CD4-positive, alpha-beta T cell (primary cell): ENCODE data around the gene B4GALNT1. TPM values are rescaled to one million over a fixed set of nuclear protein-coding genes. Genes with fewer than 3 reads are reported as not detected.
"Not testable (repeated sequence)": the region's sequence is repeated elsewhere in the genome, so short reads cannot be mapped to it uniquely, and the experiment has no call there.

Experiments used
- ATAC-seq: fragments of 200-7000 bp; cut with Tn5 transposase; one replicate; pipeline ENCODE4 v1.10.0; 2022; ENCODE audit warnings: mild to moderate bottlenecking; ENCODE audit not compliant: poor library complexity
- CTCF ChIA-PET: fragments of 350-600 bp; sonication (Branson Sonifier 250); formaldehyde crosslinking; loops from one replicate; lab custom pipeline; 2021; ENCODE audit warnings: antibody characterized with exemption, inconsistent platforms; lab: Charles Lee
- POLR2A ChIA-PET: fragments of 350-600 bp; sonication (Branson Sonifier 250); formaldehyde crosslinking; loops from one replicate; lab custom pipeline; 2021; ENCODE audit warnings: antibody characterized with exemption, inconsistent platforms; lab: Charles Lee
- DNase-seq, 14 experiments: peaks; one replicate each; pipeline ENCODE4 v3.0.0-alpha.2; 2013 to 2020; ENCODE audit warnings: mixed read lengths in 2 of 14
- H3K27ac ChIP-seq, 2 donors: one replicate each; pipeline versions ENCODE4 v1.5.1 to v1.7.0; 2013; ENCODE audit warnings: low read length in 2 of 2, low read depth in 1 of 2, mild to moderate bottlenecking in 1 of 2
- H3K27me3 ChIP-seq, 2 experiments: 1 replicate in 1 of 2; 2 replicates in 1 of 2; pipeline versions ENCODE4 v1.6.1 to v1.7.0; 2013; ENCODE audit warnings: low read length in 2 of 2, control low read depth in 1 of 2, mild to moderate bottlenecking in 1 of 2, moderate library complexity in 1 of 2; ENCODE audit not compliant: insufficient read depth in 2 of 2, control insufficient read depth in 1 of 2
- H3K36me3 ChIP-seq: one replicate; pipeline ENCODE4 v1.6.1; 2013; ENCODE audit warnings: low read length, control low read depth; ENCODE audit not compliant: insufficient read depth
- H3K4me1 ChIP-seq: one replicate; pipeline ENCODE4 v1.6.1; 2013; ENCODE audit warnings: low read length, control low read depth; ENCODE audit not compliant: insufficient read depth
- H3K4me3 ChIP-seq: one replicate; pipeline ENCODE4 v1.5.1; 2013; ENCODE audit warnings: mild to moderate bottlenecking, low read length, moderate library complexity
- H3K9me3 ChIP-seq, 2 experiments: 1 replicate in 1 of 2; 2 replicates in 1 of 2; pipeline versions ENCODE4 v1.6.1 to v1.7.0; 2013; ENCODE audit warnings: low read length in 2 of 2, mild to moderate bottlenecking in 2 of 2, control low read depth in 1 of 2, moderate library complexity in 1 of 2; ENCODE audit not compliant: control insufficient read depth in 1 of 2, insufficient read depth in 1 of 2
- H3K27ac Mint-ChIP-seq: one replicate; pipeline ENCODE4 v1.8.0; 2020; ENCODE audit warnings: mixed read lengths
- H3K27me3 Mint-ChIP-seq: one replicate; pipeline ENCODE4 v1.8.0; 2021; ENCODE audit warnings: mixed read lengths
- H3K36me3 Mint-ChIP-seq: one replicate; pipeline ENCODE4 v1.8.0; 2021; ENCODE audit warnings: low read depth, mixed read lengths
- H3K4me1 Mint-ChIP-seq: one replicate; pipeline ENCODE4 v1.8.0; 2021; ENCODE audit warnings: low read depth, mixed read lengths
- H3K4me3 Mint-ChIP-seq: one replicate; pipeline ENCODE4 v1.8.0; 2020; ENCODE audit warnings: mild to moderate bottlenecking, mixed read lengths
- H3K9me3 Mint-ChIP-seq: one replicate; pipeline ENCODE4 v1.8.0; 2020; ENCODE audit warnings: mixed read lengths
- intact Hi-C, 2 experiments: fragments of 100-400 bp; cut with DNase I in 1 of 2; cut with micrococcal nuclease in 1 of 2; formaldehyde crosslinking; loops; one replicate each; pipeline versions ENCODE4 v1.15.1 to v1.9.0; 2023 to 2025; cut with DNase I, micrococcal nuclease
- total RNA-seq, 174 experiments: library from RNA in 2 of 174; stranded (reverse) in 2 of 174; gene quantifications; one replicate each; pipeline ENCODE4 v1.2.3 and lab custom pipeline; 2021 to 2026
- TF ChIP-seq, protein P1 (sequence below): fragments of 200-600 bp; IDR thresholded peaks from one replicate; pipeline ENCODE4 v1.8.0; 2022; ENCODE audit warnings: antibody characterized with exemption, mild to moderate bottlenecking

B4GALNT1 gene
- total RNA-seq, 2 experiments from 2014 or later = not detected

DNA sequence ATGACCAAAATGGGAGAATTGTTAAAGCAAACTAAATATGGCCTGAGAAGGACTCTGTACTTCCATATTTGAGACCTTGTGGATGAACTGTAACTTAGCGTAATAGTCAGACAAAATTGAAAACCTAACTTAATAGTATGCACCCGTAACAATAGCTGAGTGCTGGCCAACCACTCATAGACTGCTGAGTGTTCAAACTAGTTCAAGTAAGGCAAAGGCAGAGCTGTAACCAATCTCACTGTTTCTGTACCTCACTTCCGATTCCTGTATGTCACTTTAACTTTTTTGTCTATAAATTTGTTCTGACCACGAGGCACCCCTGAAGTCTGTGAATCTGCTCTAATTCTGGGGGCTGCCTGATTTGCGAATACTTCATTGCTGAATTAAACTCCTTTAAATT, 33.9 kb upstream of the B4GALNT1 start:
- TF ChIP-seq, protein P1, sequence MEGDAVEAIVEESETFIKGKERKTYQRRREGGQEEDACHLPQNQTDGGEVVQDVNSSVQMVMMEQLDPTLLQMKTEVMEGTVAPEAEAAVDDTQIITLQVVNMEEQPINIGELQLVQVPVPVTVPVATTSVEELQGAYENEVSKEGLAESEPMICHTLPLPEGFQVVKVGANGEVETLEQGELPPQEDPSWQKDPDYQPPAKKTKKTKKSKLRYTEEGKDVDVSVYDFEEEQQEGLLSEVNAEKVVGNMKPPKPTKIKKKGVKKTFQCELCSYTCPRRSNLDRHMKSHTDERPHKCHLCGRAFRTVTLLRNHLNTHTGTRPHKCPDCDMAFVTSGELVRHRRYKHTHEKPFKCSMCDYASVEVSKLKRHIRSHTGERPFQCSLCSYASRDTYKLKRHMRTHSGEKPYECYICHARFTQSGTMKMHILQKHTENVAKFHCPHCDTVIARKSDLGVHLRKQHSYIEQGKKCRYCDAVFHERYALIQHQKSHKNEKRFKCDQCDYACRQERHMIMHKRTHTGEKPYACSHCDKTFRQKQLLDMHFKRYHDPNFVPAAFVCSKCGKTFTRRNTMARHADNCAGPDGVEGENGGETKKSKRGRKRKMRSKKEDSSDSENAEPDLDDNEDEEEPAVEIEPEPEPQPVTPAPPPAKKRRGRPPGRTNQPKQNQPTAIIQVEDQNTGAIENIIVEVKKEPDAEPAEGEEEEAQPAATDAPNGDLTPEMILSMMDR = no peak
- Histone ChIP-seq H3K36me3 (no peaks in the 10 kb centered on the region), H3K4me1 (no peaks in the 10 kb centered on the region), H3K27me3 (no peaks in the 10 kb centered on the region), H3K4me3 (no peak overlapping the region), H3K9me3 (peaks cover 0 to 10% of the 10 kb centered on the region in 2 experiments), H3K27ac (no peak overlapping the region)
- no peak overlapping the region for H3K27ac Mint-ChIP-seq
- ChIA-PET CTCF (no interaction called here), POLR2A (no interaction called here)
- no peak overlapping the region for H3K4me3 Mint-ChIP-seq
- ATAC-seq (no peak), DNase-seq (no peak)
- H3K9me3 Mint-ChIP-seq = no peaks in the 10 kb centered on the region
- no peaks in the 10 kb centered on the region for H3K36me3 Mint-ChIP-seq
- peaks cover 15% of the 10 kb centered on the region for H3K27me3 Mint-ChIP-seq
- no peaks in the 10 kb centered on the region for H3K4me1 Mint-ChIP-seq
- intact Hi-C loops = no loop called here

DNA sequence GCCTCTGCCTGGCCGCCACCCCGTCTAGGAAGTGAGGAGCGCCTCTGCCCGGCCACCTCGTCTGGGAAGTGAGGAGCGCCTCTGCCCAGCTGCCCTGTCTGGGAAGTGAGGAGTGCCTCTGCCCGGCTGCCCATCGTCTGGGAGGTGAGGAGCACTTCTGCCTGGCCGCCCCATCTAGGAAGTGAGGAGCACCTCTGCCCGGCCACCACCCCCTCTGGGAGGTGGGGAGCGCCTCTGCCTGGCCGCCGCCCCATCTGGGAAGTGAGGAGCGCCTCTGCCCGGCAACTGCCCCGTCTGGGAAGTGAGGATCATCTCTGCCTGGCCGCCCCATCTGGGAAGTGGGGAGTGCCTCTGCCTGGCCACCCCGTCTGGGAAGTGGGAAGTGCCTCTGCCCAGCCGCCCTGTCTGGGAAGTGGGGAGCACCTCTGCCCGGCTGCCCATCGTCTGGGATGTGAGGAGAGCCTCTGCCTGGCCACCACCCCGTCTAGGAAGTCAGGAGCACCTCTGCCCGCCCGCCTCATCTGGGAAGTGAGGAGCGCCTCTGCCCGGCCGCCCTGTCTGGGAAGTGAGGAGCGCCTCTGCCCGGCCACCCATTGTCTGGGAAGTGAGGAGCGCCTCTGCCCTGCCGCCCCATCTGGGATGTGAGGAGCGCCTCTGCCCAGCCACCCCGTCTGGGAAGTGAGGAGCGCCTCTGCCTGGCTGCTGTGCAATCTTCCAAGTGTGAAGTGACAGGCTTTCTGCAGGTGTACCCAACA, 32.2 kb upstream of the B4GALNT1 start:
- H3K27me3 Mint-ChIP-seq, H3K4me1 Mint-ChIP-seq, POLR2A ChIA-PET, H3K9me3 Mint-ChIP-seq, H3K27me3 ChIP-seq, intact Hi-C loops, H3K4me3 Mint-ChIP-seq, CTCF ChIA-PET, H3K27ac Mint-ChIP-seq, H3K4me1 ChIP-seq, H3K4me3 ChIP-seq, H3K36me3 ChIP-seq, DNase-seq, ATAC-seq, H3K9me3 ChIP-seq, H3K27ac ChIP-seq, H3K36me3 Mint-ChIP-seq: not testable (repeated sequence)

DNA sequence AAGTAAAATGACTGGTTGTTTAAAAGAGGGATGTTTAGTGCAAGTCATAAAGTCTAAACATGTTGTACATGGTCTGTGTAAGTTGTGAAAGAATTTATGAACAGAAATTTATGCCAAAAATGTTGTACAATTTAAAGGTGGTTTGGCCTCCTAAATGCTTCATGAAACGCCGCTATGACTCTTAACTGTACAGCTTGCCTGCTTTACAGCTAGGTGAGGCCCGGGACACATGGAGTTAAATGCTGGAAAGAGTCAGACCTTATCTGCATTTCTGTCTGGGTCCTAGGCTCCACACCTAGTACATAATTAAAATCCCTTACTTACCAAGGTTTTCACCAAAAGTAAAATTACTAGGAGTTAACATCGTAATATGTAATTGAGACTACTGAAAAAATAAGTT, 28.4 kb upstream of the B4GALNT1 start:
- TF ChIP-seq, protein P1 = no peak
- Mint-ChIP-seq H3K27ac (no peak overlapping the region), H3K4me3 (no peak overlapping the region), H3K4me1 (no peaks in the 10 kb centered on the region), H3K36me3 (no peaks in the 10 kb centered on the region), H3K27me3 (no peaks in the 10 kb centered on the region), H3K9me3 (no peaks in the 10 kb centered on the region)
- CTCF ChIA-PET = no interaction called here
- intact Hi-C loops = no loop called here
- no peak overlapping the region for H3K27ac ChIP-seq
- H3K4me3 ChIP-seq = no peak overlapping the region
- POLR2A ChIA-PET = no interaction called here
- ATAC-seq (no peak), DNase-seq (no peak)
- H3K4me1 ChIP-seq = no peaks in the 10 kb centered on the region
- H3K36me3 ChIP-seq = no peaks in the 10 kb centered on the region
- H3K27me3 ChIP-seq = peaks cover 0 to 2% of the 10 kb centered on the region in 2 experiments
- H3K9me3 ChIP-seq = peaks cover 0 to 10% of the 10 kb centered on the region in 2 experiments

DNA sequence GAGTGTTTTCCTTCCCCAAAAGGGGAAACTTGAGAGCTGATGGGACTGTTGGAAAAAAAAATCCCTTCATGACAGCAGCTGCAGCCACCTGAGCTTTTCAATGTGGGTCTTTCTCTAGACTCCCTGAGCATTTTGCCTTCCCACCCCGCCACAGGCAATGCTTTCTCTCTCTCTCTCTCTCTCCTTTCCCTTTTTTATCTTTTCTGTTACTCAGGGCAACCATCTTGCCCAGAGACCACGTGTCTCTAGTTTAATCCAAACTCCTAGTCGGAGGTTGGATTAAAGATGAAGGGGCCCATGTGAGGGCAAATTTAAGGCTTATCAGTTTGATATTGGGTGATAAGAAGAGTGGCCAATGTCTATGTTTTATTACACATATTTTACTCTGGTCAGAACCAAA, 25.9 kb upstream of the B4GALNT1 start:
- Histone ChIP-seq H3K4me1 (no peaks in the 10 kb centered on the region), H3K27ac (no peak overlapping the region), H3K9me3 (peaks cover 0 to 6% of the 10 kb centered on the region in 2 experiments), H3K4me3 (no peak overlapping the region), H3K36me3 (no peaks in the 10 kb centered on the region), H3K27me3 (peaks cover 0 to 2% of the 10 kb centered on the region in 2 experiments)
- H3K9me3 Mint-ChIP-seq = peaks cover 5% of the 10 kb centered on the region
- ATAC-seq (no peak), DNase-seq (no peak)
- TF ChIP-seq, protein P1 = no peak
- intact Hi-C loops = no loop called here
- CTCF ChIA-PET = no interaction called here
- no peaks in the 10 kb centered on the region for H3K4me1 Mint-ChIP-seq
- no peak overlapping the region for H3K4me3 Mint-ChIP-seq
- no peaks in the 10 kb centered on the region for H3K36me3 Mint-ChIP-seq
- no peak overlapping the region for H3K27ac Mint-ChIP-seq
- no peaks in the 10 kb centered on the region for H3K27me3 Mint-ChIP-seq
- POLR2A ChIA-PET = no interaction called here
